ENCODE results near the gene IRF2BPL. TPM values are rescaled to one million over a fixed set of nuclear protein-coding genes. Genes with fewer than 3 reads are reported as not detected.

The IRF2BPL gene
- total RNA-seq, 1 experiment from 2014 or later = 51.2 TPM

GRCh38 chr14:77074969-77075368 lies 46.5 kb upstream of the IRF2BPL start:
- Histone ChIP-seq H3K4me1 (ENCODE audit: insufficient read depth, low read length, poor library complexity, severe bottlenecking) (no peaks in the 10 kb centered on the region), H3K9me3 (ENCODE audit: low read depth, low read length, poor library complexity, severe bottlenecking) (no peaks in the 10 kb centered on the region), H3K27me3 (replicated peaks; ENCODE audit: insufficient read depth, low read depth, low read length, poor library complexity) (no peaks in the 10 kb centered on the region), H3K4me3 (ENCODE audit: low read depth, low read length, poor library complexity, severe bottlenecking) (no peak overlapping the region), H3K27ac (ENCODE audit: low read depth, low read length, poor library complexity, severe bottlenecking) (no peak overlapping the region), H3K36me3 (ENCODE audit: insufficient read depth, low read length, poor library complexity, severe bottlenecking) (no peaks in the 10 kb centered on the region)
- intact Hi-C loops (cut with micrococcal nuclease; ENCODE audit: unreplicated experiment) = no loop called here
- BruUV-seq (replicated peaks) = no TSS peak
- DNase-seq (ENCODE audit: low spot score) = no peak
- TF ChIP-seq CTCF (conservative IDR thresholded peaks at IDR 0.05; ENCODE audit: low read depth, low read length) (no peak), EZH2 (IDR thresholded peaks at IDR 0.05; ENCODE audit: borderline replicate concordance, low read depth, low read length, poor library complexity, severe bottlenecking) (no peak)
- CTCF ChIA-PET = no interaction called here
- POLR2A ChIA-PET (ENCODE audit: low non-redundant PET) = no interaction called here

- no peaks in the 10 kb centered on the region for H3K4me1 ChIP-seq (ENCODE audit: insufficient read depth, low read length, poor library complexity, severe bottlenecking)
- BruUV-seq (replicated peaks) = no TSS peak
- ChIA-PET CTCF (no interaction called here), POLR2A (ENCODE audit: low non-redundant PET) (interaction anchor here (0.7 kb wide), 1 partner anchor 302 kb away, joined by 3 read pairs; no protein-coding TSS in a partner anchor)
- TF ChIP-seq CTCF (conservative IDR thresholded peaks at IDR 0.05; ENCODE audit: low read depth, low read length) (no peak), EZH2 (IDR thresholded peaks at IDR 0.05; ENCODE audit: borderline replicate concordance, low read depth, low read length, poor library complexity, severe bottlenecking) (no peak)
- no peak for DNase-seq (ENCODE audit: low spot score)
- intact Hi-C loops (cut with micrococcal nuclease; ENCODE audit: unreplicated experiment) = loop anchor here (2.0 kb wide), 1 partner anchor 361 kb away; no protein-coding TSS in a partner anchor
- no peak overlapping the region for H3K4me3 ChIP-seq (ENCODE audit: low read depth, low read length, poor library complexity, severe bottlenecking)
- no peak overlapping the region for H3K27ac ChIP-seq (ENCODE audit: low read depth, low read length, poor library complexity, severe bottlenecking)
- no peaks in the 10 kb centered on the region for H3K27me3 ChIP-seq (replicated peaks; ENCODE audit: insufficient read depth, low read depth, low read length, poor library complexity)
- no peaks in the 10 kb centered on the region for H3K9me3 ChIP-seq (ENCODE audit: low read depth, low read length, poor library complexity, severe bottlenecking)
- H3K36me3 ChIP-seq (ENCODE audit: insufficient read depth, low read length, poor library complexity, severe bottlenecking) = no peaks in the 10 kb centered on the region
These were observed 43.5 kb upstream of the IRF2BPL start for GRCh38 chr14:77071938-77072388.

DNA sequence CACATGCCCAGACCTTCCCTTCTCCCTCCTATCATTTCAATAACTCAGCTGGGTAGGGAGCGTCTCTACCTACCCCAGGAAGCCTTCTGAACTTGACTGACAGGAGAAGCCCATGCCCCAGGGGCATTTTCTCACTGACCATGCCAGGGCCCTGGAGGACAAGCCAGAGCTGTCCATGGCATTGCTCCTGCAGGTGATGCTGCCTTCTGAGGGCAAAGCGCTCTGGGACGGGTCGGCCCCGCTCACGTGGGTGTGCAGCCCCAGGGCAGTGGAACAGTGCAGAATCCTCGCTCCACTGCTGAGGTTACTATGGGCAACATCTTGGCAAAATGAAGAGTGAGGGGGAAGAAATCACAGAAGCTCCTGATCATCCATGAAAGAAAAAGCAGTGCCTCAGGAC lies 41.0 kb upstream of the IRF2BPL start:
- no TSS peak for BruUV-seq (replicated peaks)

More for the DNA sequence above, 41.0 kb upstream of the IRF2BPL start:
- no peak for TF ChIP-seq CTCF (conservative IDR thresholded peaks at IDR 0.05; ENCODE audit: low read depth, low read length)
- no peak for TF ChIP-seq EZH2 (IDR thresholded peaks at IDR 0.05; ENCODE audit: borderline replicate concordance, low read depth, low read length, poor library complexity, severe bottlenecking)
- no peaks in the 10 kb centered on the region for H3K4me1 ChIP-seq (ENCODE audit: insufficient read depth, low read length, poor library complexity, severe bottlenecking)
- no peak overlapping the region for H3K27ac ChIP-seq (ENCODE audit: low read depth, low read length, poor library complexity, severe bottlenecking)
- no peak for DNase-seq (ENCODE audit: low spot score)
- H3K36me3 ChIP-seq (ENCODE audit: insufficient read depth, low read length, poor library complexity, severe bottlenecking) = no peaks in the 10 kb centered on the region
- H3K9me3 ChIP-seq (ENCODE audit: low read depth, low read length, poor library complexity, severe bottlenecking) = no peaks in the 10 kb centered on the region
- intact Hi-C loops (cut with micrococcal nuclease; ENCODE audit: unreplicated experiment) = no loop called here
- no peak overlapping the region for H3K4me3 ChIP-seq (ENCODE audit: low read depth, low read length, poor library complexity, severe bottlenecking)
- no peaks in the 10 kb centered on the region for H3K27me3 ChIP-seq (replicated peaks; ENCODE audit: insufficient read depth, low read depth, low read length, poor library complexity)
- CTCF ChIA-PET = interaction anchor here (0.6 to 3.9 kb wide), 6 partner anchors 9 to 197 kb away, joined by 4 to 82 read pairs (median 8); no protein-coding TSS in a partner anchor
- POLR2A ChIA-PET (ENCODE audit: low non-redundant PET) = no interaction called here

All from A673 (cell line).